NCI-H2227 (cell line): ENCODE data around the gene ZNF776.
"Not testable (repeated sequence)": the region's sequence is repeated elsewhere in the genome, so short reads cannot be mapped to it uniquely, and the experiment has no call there.

Experiments used
- DNase-seq: peaks from one replicate; lab custom pipeline; 2025; ENCODE audit not compliant: unreplicated experiment; lab: John Stamatoyannopoulos, UW

The ZNF776 gene

GRCh38 chr19:57746580-57747471 is at the start of gene ZNF776:
Gene ZNF776 (plus strand): TSS chr19:57746815. CDS start chr19:57747059, 244 bp downstream.
- DNase-seq: peak; percentile 99

DNA sequence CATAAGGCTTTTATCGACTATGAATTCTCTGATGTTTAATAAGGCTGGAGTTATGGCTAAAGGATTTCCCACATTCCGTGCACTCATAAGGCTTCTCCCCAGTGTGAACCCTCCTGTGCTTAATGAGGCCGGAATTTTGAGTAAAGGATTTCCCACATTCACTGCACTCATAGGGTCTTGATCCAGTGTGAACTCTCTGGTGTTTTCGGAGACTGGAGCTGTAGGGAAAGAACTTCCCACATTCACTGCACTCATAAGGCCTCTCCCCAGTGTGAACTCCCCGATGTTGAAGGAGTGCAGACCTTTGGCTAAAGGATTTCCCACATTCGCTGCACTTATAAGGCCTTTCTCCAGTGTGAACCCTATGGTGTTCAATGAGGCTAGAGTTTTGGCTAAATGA is 45.0 kb upstream of the ZNF776 start:
- DNase-seq: no peak

GRCh38 chr19:57706346-57706745 is 40.3 kb upstream of the ZNF776 start:
- DNase-seq: no peak

- DNase-seq: no peak
These were observed 37.8 kb upstream of the ZNF776 start, which contains the start of gene ZNF154 for GRCh38 chr19:57708641-57709361. Gene ZNF154 (minus strand): TSS chr19:57709204. CDS start chr19:57708971, 233 bp downstream.

- DNase-seq: no peak
These were observed 37.0 kb upstream of the ZNF776 start for GRCh38 chr19:57709616-57710015.

DNA sequence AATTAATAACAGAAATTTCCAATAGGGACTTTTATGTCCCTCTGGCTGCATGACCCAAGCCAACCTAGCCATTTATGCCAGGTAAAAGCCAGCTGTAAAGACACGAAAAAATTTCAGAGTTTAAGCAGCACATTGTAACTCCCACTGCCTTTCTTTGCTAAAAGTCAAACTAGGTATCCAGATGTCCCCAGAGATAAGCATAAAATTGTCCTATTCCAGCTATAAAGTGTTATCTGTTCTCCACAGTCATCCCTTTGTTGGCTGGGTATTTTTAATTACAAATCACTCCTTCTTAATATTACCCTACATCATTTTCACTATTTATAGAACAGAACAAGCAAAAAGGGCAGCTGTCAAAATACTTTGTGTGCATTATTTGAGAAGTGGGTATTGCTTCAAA is 34.4 kb upstream of the ZNF776 start:
- no peak for DNase-seq

DNA sequence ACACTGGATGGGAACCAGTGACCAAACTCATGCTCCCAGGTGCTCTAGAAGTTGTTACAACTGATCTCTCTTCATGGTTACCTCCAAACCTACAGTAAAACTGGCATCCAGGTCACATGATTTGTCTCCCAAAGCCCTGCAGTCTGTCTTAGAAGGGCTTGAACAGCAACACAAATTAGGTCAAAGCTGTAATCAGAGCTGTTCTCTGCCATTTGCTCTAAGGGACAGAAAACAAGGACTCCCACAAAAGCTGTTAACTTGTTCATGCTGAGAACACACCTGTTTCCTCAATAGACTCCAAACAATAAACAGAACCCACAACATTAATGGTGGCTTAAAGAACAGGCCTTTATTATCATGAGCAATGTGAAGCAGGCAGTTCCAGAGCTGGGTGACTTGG is 27.2 kb upstream of the ZNF776 start:
- DNase-seq: no peak

DNA sequence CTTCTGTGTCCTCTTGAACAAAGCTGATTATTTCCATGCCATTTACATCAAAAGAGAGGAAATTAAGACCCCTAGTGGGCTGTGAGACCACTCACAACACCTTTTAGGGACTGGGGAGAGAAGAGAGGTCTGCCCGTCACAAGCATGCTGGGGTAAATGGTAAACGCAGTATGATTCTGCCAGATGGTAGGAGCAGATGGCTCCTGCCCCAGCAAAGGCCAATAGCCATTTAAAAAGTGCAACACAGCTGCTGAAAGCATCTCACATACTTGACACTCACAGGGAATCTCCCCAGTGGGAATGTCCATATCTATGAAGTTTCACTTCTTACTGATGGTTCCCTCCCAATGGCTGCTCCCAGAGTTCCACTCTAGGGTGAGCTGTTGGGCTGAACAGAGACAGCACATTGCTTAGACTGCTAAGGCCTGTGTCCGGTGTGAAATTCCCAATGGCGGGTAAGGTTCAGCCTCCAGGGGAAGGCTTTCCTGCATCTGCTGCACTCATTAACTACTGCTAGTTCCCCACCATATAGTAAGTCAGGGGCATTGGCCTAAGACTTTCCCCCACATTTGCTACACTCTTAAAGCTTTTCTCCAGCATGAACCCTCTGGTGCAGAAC is 26.6 kb upstream of the ZNF776 start:
- DNase-seq: no peak

- DNase-seq: no peak
These were observed 25.7 kb upstream of the ZNF776 start for GRCh38 chr19:57720878-57721277.

GRCh38 chr19:57738320-57738719 is 8.3 kb upstream of the ZNF776 start:
- DNase-seq: not testable (repeated sequence)

GRCh38 chr19:57738770-57739169 is 7.8 kb upstream of the ZNF776 start:
- not testable (repeated sequence) for DNase-seq

- DNase-seq: no peak
These were observed 825 bp downstream of the ZNF776 start for GRCh38 chr19:57747472-57747807.

DNA sequence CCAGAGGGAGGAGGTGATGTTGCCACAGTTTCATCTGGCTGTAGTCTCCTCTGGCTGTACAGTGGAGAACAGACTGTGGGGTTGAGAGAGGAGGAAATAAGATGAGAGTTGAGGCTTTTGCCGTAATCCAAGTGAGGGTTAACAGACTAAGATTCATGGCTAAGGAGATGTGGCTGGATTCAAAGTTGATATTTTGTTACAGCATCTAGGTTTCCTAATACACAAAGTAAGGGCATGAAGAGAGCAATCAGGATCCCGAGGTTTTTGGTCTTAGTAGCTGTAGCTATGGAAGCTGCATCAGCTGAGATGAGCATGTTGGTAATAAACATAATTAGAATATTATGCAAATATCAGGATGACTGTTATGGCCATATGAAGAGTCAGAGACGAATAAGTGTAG is 1.4 kb downstream of the ZNF776 start:
- DNase-seq: no peak

GRCh38 chr19:57754091-57754673 is 7.6 kb downstream of the ZNF776 start:
- no peak for DNase-seq

GRCh38 chr19:57755031-57755430 is 8.4 kb downstream of the ZNF776 start:
- DNase-seq: no peak

DNA sequence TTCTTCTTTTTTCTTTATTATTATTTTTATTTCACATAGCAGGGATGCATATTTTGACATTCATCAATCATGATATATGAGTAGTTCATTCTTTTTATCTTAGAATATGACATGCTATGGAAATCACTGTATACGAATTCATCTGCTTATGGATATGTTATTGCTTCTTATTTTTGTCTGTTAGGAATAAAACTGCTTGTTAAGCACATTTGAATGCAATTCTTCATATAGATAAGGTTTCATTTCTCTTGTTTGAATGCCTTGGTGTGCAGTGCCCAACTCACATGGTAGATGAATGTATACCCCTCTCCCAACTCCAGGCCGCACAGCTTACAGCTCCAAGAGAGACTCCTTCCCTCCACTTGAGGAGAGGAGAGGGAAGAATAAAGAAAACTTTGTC is 11.3 kb downstream of the ZNF776 start:
- DNase-seq: no peak

DNA sequence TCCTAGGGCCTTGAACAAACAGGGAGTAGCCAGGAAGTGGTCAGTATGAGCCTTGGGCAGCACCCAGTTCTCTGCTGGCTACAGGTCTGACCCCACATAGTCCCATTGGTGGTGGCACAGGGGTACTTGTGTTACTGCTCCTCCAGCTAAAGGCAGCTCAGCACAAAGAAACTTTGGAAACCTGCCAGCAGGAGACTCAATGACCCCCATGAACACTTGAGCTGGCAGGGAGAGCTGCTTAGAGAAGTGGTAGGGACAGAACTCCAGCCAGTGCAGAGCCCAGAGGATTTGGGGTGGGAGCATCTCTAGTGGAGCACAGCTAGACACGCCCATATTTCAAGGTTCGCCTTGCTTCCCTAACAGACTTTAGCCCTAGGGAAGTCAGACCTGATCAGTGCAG is 12.5 kb downstream of the ZNF776 start:
- no peak for DNase-seq

GRCh38 chr19:57769345-57770131 is 22.9 kb downstream of the ZNF776 start, which contains the start of gene ZNF586:
Gene ZNF586 (plus strand): TSS chr19:57769676. CDS start chr19:57769843, 167 bp downstream.
- DNase-seq: no peak

- DNase-seq: no peak
These were observed 24.8 kb downstream of the ZNF776 start for GRCh38 chr19:57771417-57771816.

GRCh38 chr19:57773488-57773887 is 26.9 kb downstream of the ZNF776 start:
- no peak for DNase-seq
